Measurements from ENCODE around the gene RIMS1. TPM values are rescaled to one million over a fixed set of nuclear protein-coding genes. Genes with fewer than 3 reads are reported as not detected.
A peak's percentile ranks its signal among the peaks of the same experiment; 100 is the strongest.

Gene RIMS1
- total RNA-seq, 1 experiment from 2014 or later: not detected

DNA sequence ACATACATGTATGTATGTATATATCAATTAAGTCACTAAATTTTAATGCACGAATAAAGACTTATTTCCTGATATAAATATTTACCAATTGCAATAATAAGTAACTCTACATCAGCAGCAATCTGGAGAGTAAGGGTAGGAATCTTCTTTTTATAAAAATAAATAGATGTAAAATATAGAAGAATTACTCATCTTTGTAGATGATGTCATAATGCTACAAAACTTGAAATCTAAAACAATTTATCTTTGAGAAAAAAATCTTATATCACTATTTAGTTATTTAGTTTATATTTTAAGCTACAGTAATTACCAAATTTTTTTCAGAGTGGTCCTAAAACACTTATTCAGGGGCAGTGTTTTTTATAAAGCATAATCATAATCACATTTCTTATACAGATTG, 351.7 kb downstream of the RIMS1 start:
- no peak for DNase-seq (ENCODE audit: low read depth)

DNA sequence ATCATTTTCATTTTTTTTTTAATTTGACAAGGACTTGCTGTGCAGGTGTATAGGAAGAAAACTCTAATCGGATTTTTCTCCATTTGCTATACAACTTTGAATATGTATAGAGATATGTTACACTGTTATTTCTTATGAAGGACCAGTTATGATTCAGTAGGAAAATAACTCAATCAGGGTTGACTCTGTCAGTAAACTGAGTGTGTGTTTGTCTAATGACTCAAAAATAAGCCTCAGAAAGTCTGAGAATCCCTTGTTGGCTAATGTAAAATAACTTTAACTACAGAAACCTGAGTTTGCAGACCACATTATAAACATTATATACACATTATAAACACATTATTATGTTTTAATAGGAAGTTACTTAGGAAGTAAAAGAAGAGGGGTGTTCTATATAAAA, 352.6 kb downstream of the RIMS1 start:
- DNase-seq (ENCODE audit: low read depth): no peak

DNA sequence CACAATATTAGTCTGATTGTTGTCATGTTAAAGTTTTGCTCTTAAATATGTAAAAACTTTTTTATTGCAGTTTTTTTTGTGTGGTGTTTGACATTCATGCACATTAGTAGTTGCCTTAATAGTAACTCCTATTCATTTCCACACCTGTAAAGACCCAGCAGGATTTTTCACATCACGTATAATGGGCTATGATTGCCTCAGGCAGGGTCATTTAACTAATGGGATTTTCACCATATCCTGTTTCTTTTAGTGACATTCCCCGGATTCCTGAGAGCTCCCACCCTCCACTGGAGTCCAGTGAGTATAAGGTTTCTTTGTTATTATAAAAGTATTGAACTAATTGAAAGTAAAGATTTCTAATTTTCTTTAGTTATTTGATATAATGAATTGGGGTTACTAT, 359.2 kb downstream of the RIMS1 start:
- DNase-seq (ENCODE audit: low read depth): no peak

DNA sequence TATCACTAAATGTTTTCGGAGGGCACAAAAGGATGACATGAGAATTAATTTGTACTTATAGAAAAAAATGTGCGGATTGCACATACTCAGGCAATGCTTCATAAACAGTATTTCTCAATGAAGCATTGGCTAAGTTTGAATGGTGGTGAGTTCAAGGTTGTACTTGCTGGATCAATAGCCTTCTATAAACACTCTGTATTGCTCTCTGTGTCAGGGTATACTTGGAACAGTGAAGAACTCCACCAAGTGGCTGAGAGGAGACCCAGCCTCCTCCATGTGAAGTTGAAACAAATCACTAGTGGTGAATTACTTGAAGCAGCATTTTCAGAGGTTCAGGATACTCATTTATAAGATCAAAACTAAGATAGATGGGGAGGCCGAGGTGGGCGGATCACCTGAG, 360.6 kb downstream of the RIMS1 start:
- no peak for DNase-seq (ENCODE audit: low read depth)

DNA sequence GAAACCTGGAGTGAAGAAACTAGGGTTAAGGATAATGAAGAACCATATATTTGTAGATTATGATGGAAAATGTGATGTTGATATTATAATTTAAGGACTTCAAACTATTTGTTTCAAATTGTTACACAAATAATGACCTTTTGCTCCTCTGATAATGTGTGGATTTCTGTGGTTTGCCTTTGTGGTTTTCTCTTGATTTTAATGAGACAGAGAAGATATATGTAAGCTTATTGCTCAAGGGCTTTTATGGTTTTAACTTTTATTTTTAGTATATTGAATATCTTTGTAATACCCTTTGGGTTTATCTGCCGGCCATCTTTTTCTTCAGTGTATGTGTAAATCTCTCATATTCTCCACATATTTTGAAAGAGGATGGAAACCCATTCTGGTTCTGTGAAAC, 362.3 kb downstream of the RIMS1 start:
- DNase-seq (ENCODE audit: low read depth): no peak

DNA sequence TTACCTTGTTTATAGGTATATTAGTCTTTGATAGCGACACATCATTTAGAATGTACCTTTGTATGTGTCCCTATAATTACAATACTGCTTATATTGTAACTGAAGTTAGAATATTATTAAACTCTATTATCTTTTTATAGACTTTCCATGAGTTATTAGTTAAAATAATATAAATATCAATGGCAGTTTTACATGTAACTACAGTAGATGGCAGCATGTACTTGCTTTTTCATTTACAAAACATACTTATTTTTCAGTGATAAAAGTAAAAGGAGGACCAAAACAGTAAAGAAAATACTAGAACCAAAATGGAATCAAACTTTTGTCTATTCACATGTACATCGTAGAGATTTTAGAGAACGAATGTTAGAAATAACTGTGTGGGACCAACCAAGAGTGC, 364.3 kb downstream of the RIMS1 start:
- DNase-seq (ENCODE audit: low read depth): no peak

DNA sequence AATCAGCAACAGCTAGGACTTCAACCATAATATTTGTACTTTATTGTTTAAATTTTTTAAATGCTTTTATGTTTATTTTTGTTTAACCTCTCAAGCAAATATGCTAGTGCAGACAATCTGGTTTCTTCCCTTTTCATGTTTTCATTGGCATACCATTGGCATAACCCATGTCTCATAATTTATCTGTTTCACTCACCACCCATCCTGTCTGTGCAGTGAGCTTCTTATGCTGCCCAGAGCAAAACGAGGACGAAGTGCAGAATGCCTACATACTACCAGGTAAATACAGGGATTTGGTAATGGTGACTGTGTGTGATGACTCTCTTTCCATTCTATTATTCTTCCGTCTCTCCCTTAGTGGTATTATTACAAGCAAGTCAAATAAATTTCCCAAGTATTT, 374.1 kb downstream of the RIMS1 start:
- no peak for DNase-seq (ENCODE audit: low read depth)

DNA sequence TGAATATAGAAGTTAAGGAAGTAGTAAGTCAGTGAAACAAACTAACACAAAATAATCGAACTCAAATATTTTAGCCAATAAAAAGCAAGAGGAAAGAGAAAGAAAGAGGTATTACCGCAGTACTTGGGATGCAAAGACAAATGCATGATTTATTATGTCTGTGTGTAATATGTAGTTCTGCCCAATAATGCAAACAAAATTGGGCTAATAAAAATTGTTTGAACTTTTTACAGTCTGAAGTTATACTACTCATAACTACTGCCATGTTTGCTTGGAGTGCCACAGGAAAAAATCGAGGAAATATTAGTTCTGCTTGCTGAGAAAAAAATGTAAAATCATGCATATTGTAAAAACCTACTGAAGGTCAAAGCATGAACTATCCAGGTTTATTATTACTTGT, 375.2 kb downstream of the RIMS1 start:
- no peak for DNase-seq (ENCODE audit: low read depth)

DNA sequence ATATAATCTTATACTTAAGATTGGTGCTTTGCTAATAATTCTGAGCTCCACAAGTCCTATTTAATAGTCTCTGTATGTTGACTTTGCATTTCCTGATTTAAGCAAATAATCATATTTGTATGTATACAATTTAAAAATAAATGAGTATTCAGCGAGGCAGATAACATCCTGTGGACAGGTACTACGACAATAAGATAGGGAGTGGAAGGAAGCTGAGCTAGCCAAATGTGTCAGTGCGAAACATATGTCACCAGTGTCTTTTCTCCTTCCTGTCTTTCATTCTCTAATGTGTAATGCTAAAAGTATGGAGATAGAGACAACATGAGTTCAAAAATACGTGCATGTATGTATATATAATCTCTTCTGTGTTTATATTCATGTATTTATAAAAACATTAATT, 375.9 kb downstream of the RIMS1 start:
- DNase-seq (ENCODE audit: low read depth): no peak

DNA sequence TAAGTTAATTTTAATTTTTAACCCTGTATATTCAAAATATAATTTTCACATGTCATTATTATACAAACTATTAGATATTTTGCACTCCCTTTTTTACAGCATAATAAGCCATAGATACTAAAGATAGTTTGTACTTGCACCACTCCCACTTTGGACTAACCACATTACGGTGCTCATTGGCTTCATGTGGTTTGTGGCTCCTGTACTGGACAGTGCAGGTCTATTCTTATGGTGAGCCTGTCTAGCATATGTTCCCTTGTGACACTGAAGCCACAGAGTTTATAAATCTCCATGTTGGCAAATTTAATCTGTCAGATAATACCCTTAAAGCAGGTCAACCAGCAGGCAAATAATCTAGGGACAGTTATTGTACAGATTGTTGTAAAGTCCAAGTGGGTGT, 381.1 kb downstream of the RIMS1 start:
- DNase-seq (ENCODE audit: low read depth): no peak

DNA sequence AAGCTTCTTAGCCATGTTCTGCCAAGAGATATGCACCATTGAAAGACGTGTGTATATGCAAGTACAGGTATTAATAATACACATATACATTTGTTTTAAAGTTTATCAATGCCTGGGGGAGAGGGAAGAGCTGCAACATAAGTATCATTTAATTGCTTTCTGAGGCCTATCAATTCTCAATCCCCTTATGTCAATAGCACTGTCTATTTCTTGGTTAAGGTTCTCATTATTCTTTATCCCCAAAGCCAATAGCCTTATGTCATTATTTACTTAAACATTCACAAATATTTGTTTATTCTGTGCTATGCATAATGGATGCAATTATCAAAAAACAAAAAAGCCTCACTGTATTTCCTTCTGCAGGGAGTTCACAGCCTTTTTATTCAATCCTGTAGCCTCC, 385.2 kb downstream of the RIMS1 start:
- no peak for DNase-seq (ENCODE audit: low read depth)

DNA sequence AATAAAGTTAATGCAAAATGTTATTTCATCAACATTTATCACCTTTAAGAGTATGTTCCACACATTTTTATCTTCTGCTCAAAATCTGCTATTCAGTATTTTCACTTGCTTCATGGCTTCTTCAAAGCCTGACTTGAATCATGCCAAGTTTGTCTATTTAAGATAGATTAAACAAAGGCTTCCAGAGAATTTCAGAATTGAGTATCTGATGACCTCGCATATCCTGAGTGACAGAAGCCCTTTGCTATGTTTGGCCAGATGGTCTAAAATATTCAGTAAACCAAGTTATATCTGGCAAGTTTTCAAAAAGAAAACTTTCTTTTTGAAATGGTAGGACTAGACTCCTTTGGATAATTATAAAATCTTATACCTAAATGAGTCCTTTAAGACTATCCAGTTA, 386.6 kb downstream of the RIMS1 start:
- DNase-seq (ENCODE audit: low read depth): no peak

DNA sequence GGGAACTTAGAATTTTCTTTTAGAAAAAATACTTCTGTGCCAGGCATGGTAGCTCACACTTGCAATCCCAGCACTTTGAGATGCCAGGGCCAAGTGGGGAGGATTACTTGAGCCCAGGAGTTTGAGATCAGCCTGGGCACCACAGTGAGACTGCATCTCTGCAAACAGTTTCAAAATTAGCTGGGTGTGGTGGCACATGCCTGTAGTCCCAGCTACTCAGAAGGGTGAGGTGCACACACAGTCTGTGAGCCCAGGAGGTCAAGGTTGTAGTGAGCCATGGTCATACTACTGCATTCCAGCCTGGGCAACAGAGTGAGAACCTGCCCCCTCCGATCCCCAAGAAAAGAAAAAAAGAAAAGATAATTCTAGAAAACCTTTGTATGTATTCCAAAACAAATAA, 389.5 kb downstream of the RIMS1 start:
- no peak for DNase-seq (ENCODE audit: low read depth)

DNA sequence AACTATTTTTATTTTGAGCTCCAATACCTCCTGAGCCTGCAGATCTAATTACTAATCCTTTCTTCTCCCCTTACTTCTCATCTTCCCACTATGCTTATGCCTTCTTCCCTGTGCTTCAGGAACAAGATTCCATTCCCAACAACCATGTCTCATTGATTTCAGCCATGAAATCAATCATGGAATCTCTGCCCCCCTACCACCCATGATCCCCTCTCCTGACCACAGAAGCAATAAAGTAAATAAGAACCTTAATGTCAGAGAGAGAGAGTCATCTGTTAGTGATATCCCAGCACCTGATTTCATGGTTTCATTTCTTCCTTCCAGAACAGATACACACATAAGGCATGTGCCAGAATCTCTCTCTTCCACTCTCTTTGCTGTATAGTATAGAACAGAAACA, 395.9 kb downstream of the RIMS1 start:
- DNase-seq (ENCODE audit: low read depth): no peak

DNA sequence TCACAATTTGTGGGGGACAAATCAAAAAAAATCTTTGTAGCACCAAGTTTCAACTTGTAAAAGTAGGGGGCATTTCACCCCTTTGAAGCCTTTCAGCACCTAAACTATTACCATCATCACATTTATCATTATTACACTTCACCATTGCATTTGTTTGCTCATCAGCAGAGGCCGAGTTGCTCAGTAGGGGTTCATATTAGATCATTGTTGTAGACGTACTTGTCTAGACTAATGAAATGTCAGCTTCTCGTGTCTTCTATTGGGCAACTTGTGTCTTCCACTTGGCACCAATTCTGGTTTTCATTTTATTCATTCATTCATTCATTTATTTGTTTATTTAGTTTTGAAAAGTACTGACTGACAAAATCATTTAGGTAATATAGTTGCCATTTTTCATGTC, 397.2 kb downstream of the RIMS1 start:
- no peak for DNase-seq (ENCODE audit: low read depth)

DNA sequence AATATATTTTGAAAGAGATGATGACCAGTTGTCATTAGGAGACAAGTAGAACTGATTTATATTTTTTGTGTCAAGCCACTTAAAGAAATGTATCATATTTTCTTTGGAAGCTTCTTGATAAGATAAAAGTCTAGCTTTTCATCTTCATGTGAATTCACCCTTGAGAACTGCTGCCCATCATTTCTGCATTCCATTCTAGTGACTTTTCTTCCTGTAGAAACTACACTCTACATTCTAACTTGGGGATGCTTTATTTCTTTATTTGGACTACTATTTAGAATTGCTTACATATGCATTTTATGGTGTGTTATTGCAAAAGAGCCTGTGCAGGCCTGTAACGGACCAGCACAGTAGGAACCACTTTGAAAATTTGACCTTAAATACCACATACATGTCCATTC, 400.6 kb downstream of the RIMS1 start:
- peak; percentile 19 for DNase-seq (ENCODE audit: low read depth)

DNA sequence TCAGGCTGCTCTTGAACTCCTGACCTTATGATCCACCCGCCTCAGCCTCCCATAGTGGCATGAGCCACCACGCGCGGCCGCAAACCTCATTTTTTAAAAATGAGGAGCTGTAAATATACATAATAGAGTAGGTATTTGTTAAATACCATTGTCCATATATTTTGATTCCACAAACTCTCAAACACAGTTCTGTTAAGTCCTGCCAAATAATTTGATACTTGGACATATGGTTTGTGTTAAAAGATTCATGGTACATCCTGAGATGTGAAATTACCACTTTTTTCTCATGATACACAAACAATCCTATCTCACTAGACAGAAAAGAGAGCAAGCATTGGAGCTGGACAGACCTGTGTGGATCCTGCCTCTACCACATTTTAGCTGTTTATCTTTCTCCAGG, 401.5 kb downstream of the RIMS1 start:
- no peak for DNase-seq (ENCODE audit: low read depth)

DNA sequence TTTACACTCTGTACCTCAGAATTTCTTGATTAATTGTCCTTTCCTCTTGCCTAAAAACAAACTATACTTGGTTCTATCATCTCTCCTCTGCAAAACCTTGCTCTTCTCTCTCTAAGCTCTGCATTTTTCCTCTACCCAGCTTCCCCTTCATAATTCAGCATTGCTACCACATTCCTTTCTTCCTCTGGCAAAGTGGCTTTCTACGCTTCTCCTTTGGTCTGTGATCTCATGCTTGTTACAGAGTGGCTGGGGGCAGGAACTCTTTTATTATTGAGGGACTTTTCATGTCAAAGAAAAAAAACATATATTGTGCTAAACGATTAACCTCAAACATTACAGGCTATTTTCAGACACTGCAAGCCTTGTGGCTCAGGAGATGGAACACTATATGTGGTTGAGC, 402.2 kb downstream of the RIMS1 start:
- DNase-seq (ENCODE audit: low read depth): no peak

DNA sequence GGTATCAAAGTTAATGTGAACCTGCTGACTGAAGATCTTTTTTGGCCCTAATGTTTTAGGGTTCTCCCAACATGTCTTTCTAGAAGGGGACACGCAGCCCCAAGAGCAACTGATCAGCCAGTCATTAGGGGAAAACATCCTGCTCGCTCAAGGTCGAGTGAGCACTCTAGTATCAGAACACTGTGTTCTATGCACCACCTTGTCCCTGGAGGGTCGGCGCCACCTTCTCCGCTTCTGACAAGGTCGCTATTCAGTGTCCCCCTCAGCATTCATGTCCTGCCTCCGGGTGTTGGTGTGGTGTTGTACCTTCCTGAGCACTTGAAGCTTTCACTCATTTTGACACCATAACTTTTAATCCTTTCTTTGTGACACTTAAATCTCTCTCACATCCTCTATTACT, 404.3 kb downstream of the RIMS1 start:
- no peak for DNase-seq (ENCODE audit: low read depth)

DNA sequence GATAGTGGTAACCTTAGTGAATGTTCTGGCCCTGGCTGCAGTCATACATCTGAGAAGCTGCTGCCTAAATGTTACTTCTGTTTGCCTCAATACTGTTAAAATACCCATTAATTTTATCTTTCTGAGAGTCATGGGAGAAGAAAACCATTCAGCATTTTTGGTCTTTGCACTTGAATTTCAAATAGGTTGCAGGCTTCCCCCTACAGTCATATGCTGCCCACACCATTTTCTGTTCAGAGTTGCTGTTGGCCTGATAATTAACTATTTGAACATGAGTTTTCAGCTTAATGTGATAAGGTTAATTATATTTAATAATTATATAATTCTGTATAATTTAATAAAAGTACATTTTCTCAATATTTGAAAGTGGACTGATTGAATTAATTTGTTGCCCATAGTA, 410.0 kb downstream of the RIMS1 start:
- DNase-seq (ENCODE audit: low read depth): no peak

DNA sequence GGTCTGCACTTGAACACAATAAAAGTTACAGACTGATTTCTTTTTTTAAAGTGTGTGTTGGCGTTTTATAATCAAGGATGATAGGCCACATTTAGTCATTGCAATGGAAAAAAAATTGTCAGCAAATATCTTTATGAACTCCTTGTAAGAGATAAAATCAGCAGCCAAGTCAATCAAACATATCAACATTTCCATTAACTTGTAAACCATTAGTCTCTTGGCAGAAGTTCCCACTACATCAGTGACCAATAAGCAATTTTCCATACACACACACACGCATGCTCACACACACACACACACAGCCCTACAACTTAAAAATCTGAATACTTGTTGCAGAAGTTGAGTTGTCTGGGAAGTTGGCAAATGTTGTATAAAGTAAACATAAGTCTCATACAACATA, 419.6 kb downstream of the RIMS1 start:
- DNase-seq (ENCODE audit: low read depth): no peak

DNA sequence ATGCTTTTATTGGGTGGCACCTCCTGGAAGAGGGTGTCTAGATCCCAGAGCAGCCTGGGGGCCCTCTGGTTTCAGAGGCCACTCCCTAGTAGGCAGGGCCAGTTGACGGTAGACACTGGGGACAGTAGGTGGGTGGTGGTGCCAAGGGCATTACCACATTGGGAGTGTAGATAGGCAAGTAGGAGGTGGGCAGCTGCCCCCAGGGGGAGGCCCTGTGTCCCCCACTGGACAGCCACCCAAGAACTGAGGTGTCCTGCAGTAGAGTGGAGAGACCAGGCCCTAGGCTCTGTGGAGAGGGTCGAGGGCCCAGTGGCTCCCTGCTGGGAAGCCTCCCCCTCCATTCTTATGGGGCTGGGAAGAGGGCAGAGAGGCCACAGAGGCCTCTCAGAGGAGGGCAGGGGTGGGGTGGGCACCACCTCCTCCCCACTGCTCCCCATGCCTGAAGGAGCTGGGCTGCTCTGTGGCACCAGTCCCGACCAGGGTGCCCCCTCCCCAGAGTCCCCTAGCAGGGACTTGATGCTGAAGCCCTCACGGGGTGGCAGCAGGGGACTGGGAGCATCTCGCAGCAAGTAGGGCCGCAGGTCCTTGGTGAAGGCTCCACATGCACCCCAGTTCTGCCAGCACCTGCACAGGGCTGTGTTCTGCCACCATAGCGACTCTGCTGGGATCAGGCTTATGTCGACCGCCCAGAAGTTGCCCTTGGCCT, 430.5 kb downstream of the RIMS1 start:
- DNase-seq (ENCODE audit: low read depth): no peak

DNA sequence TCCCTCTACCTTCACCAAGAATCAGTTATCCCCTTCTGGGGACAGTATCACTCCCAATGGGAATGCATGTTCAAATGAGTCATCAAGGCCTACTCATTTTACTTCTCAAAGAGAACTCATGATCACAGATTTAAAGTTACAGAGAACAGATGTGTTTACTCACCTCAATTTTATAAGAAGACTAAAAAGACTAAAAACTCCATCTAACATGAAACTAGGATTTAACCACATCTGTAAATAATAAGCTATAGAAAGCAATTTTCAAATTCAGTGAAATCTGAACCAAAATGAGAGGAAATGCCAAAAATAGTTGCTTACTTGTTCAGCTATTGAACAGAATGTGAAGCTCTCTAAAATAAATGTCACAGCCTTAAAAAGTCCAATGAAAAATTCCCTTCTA, 435.4 kb downstream of the RIMS1 start:
- no peak for DNase-seq (ENCODE audit: low read depth)

DNA sequence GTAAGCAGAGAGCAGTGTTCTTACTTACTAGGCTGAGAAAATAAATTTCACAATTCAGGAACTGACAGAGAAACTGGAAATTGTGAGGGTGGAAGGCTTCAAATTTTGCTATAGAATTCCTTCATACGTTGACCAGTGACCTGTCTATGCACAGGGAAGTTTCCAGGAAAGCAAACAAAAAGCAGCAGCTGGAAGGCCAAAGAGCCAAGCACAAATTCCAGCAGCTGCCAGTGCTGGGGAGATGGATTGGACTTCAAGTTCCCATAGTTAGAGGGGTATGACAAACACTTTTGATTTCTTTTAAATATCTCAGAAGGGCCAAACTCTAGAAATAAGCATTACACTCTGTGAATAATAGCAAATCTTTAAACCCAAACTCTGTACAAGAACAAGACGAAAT, 436.4 kb downstream of the RIMS1 start:
- no peak for DNase-seq (ENCODE audit: low read depth)

DNA sequence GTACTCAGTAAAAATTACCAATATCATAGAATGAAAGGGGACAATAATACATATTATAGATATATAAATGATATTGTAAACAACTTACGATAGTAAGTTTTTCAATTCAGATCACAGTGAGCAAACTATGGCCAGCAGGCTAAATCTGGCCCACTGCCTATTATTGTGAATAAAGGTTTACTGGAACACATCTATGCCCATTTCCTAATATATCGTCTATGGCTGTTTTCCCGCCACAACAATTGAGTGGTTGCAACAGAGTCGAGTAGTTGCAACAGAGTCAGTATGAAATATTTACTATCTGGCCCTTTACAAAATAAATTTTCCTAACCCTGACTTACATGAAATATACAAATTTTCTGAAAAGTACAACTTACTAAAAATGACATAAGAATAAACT, 438.2 kb downstream of the RIMS1 start:
- no peak for DNase-seq (ENCODE audit: low read depth)

Data from RPMI7951 (cell line).